Fibroblast of skin of scalp (primary cell): ENCODE data around the gene SUSD1.
A peak's percentile ranks its signal among the peaks of the same experiment; 100 is the strongest.

Source experiments
- DNase-seq: peaks from one replicate; pipeline ENCODE4 v3.0.0-alpha.2; 2013

Gene SUSD1

GRCh38 chr9:112063151-112063550 lies 111.9 kb downstream of the SUSD1 start:
- no peak for DNase-seq

GRCh38 chr9:112061152-112061740 lies 113.9 kb downstream of the SUSD1 start:
- peak; percentile 97 for DNase-seq

DNA sequence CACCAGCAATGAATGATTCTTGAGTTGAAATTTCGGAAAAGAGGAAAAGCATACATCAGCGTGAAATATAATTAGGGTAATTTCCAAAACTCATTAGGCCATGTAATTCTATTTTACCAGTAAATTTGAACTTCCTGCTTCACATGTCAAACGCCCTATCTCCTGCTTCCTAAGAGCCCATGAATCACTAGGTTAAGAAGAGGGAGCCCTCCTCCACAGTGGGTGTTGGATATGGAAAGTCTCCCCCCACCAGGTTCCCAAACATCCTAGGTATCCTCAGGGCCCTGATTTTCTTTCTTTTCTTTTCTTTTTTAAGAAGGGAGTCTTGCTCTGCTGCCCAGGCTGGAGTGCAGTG lies 115.2 kb downstream of the SUSD1 start:
- DNase-seq = no peak

- DNase-seq = peak; percentile 78
These were observed 115.7 kb downstream of the SUSD1 start for GRCh38 chr9:112059145-112059965.

GRCh38 chr9:112056996-112057395 lies 118.1 kb downstream of the SUSD1 start:
- DNase-seq = no peak

- DNase-seq = no peak
These were observed 120.2 kb downstream of the SUSD1 start for GRCh38 chr9:112054916-112055315.

DNA sequence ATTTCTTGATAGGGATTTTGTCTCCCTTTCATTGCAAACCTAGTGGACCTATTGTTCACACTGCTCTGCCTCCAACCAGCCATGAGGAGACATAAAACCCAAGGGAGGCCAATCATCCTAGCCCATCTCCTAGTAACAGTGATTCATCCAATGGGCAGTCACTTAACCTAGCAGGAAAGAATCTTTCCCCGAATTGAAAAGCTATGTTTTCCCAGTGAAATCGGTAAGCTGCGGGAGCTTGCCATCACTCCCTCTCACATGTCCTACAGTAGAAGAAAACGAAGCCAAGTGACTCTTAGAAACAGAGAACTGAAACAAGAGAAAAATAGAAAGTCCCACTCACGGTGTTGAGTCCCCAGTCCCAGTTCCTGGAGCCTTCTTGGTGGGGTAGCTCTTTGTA lies 123.3 kb downstream of the SUSD1 start:
- peak; percentile 76 for DNase-seq

- DNase-seq = peak; percentile 98
These were observed 124.3 kb downstream of the SUSD1 start for GRCh38 chr9:112050544-112051475.

GRCh38 chr9:112049811-112050516 lies 125.1 kb downstream of the SUSD1 start:
- peak; percentile 91 for DNase-seq

DNA sequence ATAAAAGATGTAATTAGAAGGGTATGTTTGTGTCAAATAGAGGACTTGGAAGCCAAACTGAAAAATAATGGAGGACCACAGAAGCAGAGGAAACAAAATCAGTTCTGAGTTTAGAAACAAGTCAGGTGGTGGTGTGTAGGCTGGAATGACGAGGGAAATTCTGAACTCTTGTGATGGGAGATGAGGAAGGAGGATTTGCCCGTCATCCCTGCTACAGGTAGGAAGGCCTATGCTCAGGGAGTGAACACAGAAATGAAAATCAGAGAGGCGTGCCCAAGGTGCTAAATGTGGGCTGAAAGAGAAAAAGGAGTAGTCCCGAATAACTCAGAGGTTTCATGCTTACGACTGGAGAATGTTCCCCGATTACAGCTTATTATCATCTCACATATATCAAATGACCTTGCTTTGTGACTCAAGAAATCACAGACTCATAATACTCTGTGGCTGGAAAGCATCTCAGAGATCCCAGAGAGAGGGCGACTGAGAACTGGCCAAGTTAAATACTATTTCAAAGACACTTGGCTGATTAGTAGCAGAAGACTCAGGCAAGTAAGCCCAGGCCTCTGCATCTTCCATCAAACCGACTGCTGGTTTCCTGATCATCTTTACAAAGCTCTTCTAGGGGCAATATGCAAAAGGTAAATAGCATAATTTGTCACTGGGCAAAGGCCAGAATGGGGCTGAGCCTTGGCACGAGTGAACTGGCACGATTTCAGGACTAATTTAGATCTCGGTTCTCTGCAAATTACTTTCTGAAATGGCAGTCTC lies 126.0 kb downstream of the SUSD1 start:
- peak; percentile 85 for DNase-seq

GRCh38 chr9:112047538-112048066 lies 127.5 kb downstream of the SUSD1 start:
- DNase-seq = no peak

- DNase-seq = peak; percentile 74
These were observed 128.9 kb downstream of the SUSD1 start for GRCh38 chr9:112046181-112046580.

DNA sequence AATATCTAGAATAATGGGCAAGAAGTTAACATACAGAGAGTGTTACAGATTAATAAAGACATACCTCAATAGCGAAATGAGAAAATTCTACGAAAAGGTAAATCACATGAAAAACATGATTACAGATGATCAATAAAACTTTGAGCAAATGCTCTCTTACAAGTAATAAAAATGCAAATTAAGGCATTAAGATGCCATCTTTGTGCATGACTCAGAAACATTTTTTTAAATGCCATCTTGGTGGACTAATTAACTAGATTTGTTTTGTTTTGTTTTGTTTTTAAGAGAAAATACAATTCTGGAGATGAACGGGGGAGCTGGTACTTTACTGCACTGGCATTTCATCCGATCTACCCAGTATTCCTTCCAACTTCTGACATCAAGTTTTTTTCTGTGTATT lies 130.2 kb downstream of the SUSD1 start:
- no peak for DNase-seq

- DNase-seq = no peak
These were observed 130.9 kb downstream of the SUSD1 start for GRCh38 chr9:112044186-112044585.

GRCh38 chr9:112043423-112043822 lies 131.7 kb downstream of the SUSD1 start:
- peak; percentile 63 for DNase-seq

GRCh38 chr9:112042769-112043168 lies 132.3 kb downstream of the SUSD1 start:
- DNase-seq = no peak

DNA sequence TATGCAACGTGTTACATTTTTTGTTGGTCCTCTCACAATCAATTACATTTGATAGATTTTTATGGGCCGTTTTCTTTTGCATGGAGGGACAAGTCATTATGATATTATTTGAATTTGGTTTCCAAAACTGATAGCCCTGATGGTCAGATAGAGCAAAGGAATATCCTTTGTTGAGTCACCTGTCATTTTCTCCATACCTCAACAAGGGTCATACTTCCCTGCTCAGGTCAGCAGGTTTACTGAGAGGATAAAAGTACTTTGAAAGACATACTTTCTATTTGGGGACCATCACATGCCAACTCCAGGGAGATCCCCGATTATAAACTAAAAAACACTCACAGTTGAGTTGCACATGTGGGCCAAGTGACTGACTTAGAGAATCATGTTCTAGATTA lies 132.9 kb downstream of the SUSD1 start:
- DNase-seq = no peak

DNA sequence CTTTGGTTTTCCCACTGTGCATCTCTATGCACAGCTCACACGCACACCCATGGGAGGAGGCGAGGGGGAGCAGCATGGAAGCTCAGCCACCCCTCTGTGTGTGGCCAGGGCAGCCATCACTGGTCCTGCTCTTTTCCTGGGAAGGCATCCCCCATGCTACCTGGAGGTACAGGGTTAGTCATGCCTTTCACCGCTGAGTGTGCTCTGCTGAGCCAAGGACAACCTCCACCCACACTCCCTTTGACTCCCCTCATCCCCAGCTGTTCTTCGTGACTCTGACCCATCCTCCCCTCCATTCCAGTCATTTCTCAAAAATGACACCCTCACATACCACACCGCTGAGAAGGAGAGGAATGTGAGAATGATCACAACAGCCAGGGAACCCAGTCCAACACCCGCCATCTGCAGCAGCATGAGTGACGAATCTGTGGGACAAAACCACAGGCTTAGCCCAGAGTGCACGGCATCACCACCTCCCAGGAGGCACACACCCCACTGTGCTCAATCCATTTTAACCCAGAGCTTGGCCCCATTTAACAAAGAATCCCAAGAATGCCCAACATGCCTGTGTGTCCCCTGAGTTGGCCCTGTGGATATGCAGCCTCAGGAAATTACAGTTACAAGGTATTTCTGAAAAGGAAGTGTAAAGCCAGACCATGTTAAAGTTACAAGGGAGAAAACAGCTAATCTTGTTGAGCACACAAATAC lies 133.4 kb downstream of the SUSD1 start:
- peak; percentile 100 for DNase-seq

- no peak for DNase-seq
These were observed 133.9 kb downstream of the SUSD1 start for GRCh38 chr9:112041199-112041535.

GRCh38 chr9:112038017-112038408 lies 137.1 kb downstream of the SUSD1 start:
- no peak for DNase-seq
